K562 (cell line): ENCODE data around the gene UBE2D3. TPM values are rescaled to one million over a fixed set of nuclear protein-coding genes. Genes with fewer than 3 reads are reported as not detected.

Experiments used
- CBX5 ChIP-seq: IDR thresholded peaks from 2 replicates; pipeline ENCODE4 v1.6.1; 2014; ENCODE audit warnings: low read depth, borderline replicate concordance
- EP400 ChIP-seq: fragments of 450-650 bp; IDR thresholded peaks from 2 replicates; pipeline ENCODE4 v1.6.1; 2017; ENCODE audit warnings: antibody characterized with exemption, mild to moderate bottlenecking, moderate library complexity
- FOXK1 ChIP-seq: sonication (generic); formaldehyde crosslinking; IDR thresholded peaks from 2 replicates; pipeline ENCODE4 v1.8.0; 2022; ENCODE audit warnings: missing genetic modification reagents, mild to moderate bottlenecking, borderline replicate concordance
- GABPB1 ChIP-seq: sonication (generic); formaldehyde crosslinking; IDR thresholded peaks from 2 replicates; pipeline ENCODE4 v1.8.0; 2022; ENCODE audit warnings: mild to moderate bottlenecking, missing genetic modification reagents
- HMGN3 ChIP-seq: IDR thresholded peaks from 2 replicates; pipeline ENCODE4 v1.6.1; 2011; ENCODE audit warnings: borderline replicate concordance, low read depth, mild to moderate bottlenecking, mixed read lengths, low read length; ENCODE audit not compliant: insufficient read length; ENCODE audit errors: extremely low read depth
- JUND ChIP-seq, 2 experiments: IDR thresholded peaks; 2 replicates in 1 of 2; 3 replicates in 1 of 2; pipeline ENCODE4 v1.6.1; 2011; ENCODE audit warnings: borderline replicate concordance in 2 of 2, low read depth in 2 of 2, low read length in 2 of 2, improper control_type of control experiment in 1 of 2, missing biosample characterization in 1 of 2, missing genetic modification characterization in 1 of 2, missing genetic modification reagents in 1 of 2
- MTF1 ChIP-seq: fragments of 250-450 bp; sonication (Bioruptor Pico); IDR thresholded peaks from 2 replicates; pipeline ENCODE4 v1.9.0; 2021; ENCODE audit warnings: moderate library complexity, mild to moderate bottlenecking, inconsistent platforms, borderline replicate concordance
- STAT5A ChIP-seq: IDR thresholded peaks from 2 replicates; pipeline ENCODE4 v1.6.1; 2012; ENCODE audit warnings: low read length, inconsistent platforms, borderline replicate concordance
- WHSC1 ChIP-seq: IDR thresholded peaks from one replicate; pipeline ENCODE4 v1.6.1; 2012; ENCODE audit warnings: low read length, control low read depth, inconsistent platforms
- ZBTB1 ChIP-seq: sonication (generic); formaldehyde crosslinking; IDR thresholded peaks from 2 replicates; pipeline ENCODE4 v1.8.1; 2023; ENCODE audit warnings: missing genetic modification reagents, low read depth, mild to moderate bottlenecking, borderline replicate concordance
- ZKSCAN3 ChIP-seq: fragments of 250-450 bp; sonication (Bioruptor Pico); IDR thresholded peaks from 2 replicates; pipeline ENCODE4 v1.4.0; 2020
- ZNF12 ChIP-seq: sonication (generic); formaldehyde crosslinking; IDR thresholded peaks from 2 replicates; pipeline ENCODE4 v1.4.0; 2020; ENCODE audit warnings: mild to moderate bottlenecking, missing genetic modification reagents
- polyA plus RNA-seq, 8 experiments: library from polyadenylated mRNA; depleted of rRNA in 4 of 8; stranded (reverse) in 5 of 8; unstranded in 3 of 8; fragments of >200 nt; fragmentation: Nextera tagmentation in 2 of 8; fragmentation: Illumina TruSeq in 1 of 8; extraction: Ambion mirVana in 2 of 8; extraction: Trizol in 1 of 8; gene quantifications; 2 replicates each; pipeline versions ENCODE4 v1.2.1 to v1.2.3, GENCODE V29; 2011 to 2014; ENCODE audit warnings: inconsistent platforms in 1 of 8, missing spikeins in 1 of 8
- total RNA-seq, 7 experiments: library from RNA; depleted of rRNA in 6 of 7; stranded (reverse); fragments of >200 nt in 6 of 7; fragmentation: Illumina TruSeq in 2 of 7; extraction: Trizol in 2 of 7; gene quantifications; 2 replicates each; pipeline versions ENCODE4 v1.2.1 to v1.2.3, GENCODE V29; 2011 to 2021; ENCODE audit warnings: low replicate concordance in 1 of 7
- TF ChIP-seq, protein P1 (sequence below): fragments of 250-450 bp; sonication (Bioruptor Pico); IDR thresholded peaks from 2 replicates; pipeline ENCODE4 v1.8.0; 2021; ENCODE audit warnings: mild to moderate bottlenecking, moderate library complexity
- TF ChIP-seq, protein P2 (sequence below): fragments of 200-800 bp; sonication (Bioruptor generic); IDR thresholded peaks from 2 replicates; pipeline ENCODE4 v1.6.1; 2017; ENCODE audit warnings: missing genetic modification characterization, missing compliant biosample characterization
- TF ChIP-seq, protein P3 (sequence below), 2 experiments: fragments of 450-650 bp; IDR thresholded peaks; 2 replicates each; pipeline ENCODE4 v1.6.1; 2018; ENCODE audit warnings: mild to moderate bottlenecking in 2 of 2, low read depth in 1 of 2; ENCODE audit not compliant: partially characterized antibody in 2 of 2
- TF ChIP-seq, protein P4 (sequence below): sonication (generic); formaldehyde crosslinking; IDR thresholded peaks from 2 replicates; pipeline ENCODE4 v1.9.0; 2022; ENCODE audit warnings: mild to moderate bottlenecking, missing genetic modification reagents
- TF ChIP-seq, protein P5 (sequence below): sonication (generic); formaldehyde crosslinking; IDR thresholded peaks from 2 replicates; pipeline ENCODE4 v1.8.0; 2022; ENCODE audit warnings: mild to moderate bottlenecking, missing genetic modification reagents

The UBE2D3 gene
- total and polyA plus RNA-seq, 9 of the 15 experiments (the other 6 are each of a cell fraction or from before 2014, with no cell fraction given): 191 to 618 (median 292) TPM

DNA sequence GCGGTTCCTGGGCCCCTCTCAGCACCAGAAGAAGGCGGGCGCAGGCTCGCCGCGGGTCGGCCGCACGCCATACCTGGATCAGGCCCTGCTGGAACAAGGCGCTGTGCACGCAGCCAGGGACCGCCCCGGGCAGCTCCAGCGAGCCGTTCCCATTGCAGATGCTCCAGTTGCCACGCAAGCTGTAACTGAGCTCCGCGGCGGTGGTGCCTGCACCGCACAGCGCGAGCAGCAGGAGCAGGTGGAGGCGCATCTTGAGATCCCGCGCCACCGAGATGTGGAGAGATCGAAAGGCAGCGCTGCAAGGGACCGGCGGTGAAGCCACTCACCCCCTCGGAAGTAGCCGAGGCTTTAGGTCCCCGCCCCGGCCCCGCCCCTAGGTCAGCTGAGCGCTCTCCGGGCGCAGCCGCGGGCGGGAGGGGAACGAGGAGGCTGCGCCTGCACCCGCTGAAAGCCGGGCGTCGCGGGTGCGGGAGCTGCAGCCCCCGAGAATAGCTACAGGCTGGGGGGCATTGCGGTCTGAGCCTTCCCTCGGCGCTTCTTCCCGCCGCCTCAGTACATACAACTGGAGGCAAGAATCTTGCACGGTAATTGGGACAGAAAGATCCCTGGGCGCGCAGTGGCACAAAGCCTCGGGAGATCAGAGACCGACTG lies 66.6 kb downstream of the UBE2D3 start, which contains the start of gene MANBA (continued):
- TF ChIP-seq, protein P1, sequence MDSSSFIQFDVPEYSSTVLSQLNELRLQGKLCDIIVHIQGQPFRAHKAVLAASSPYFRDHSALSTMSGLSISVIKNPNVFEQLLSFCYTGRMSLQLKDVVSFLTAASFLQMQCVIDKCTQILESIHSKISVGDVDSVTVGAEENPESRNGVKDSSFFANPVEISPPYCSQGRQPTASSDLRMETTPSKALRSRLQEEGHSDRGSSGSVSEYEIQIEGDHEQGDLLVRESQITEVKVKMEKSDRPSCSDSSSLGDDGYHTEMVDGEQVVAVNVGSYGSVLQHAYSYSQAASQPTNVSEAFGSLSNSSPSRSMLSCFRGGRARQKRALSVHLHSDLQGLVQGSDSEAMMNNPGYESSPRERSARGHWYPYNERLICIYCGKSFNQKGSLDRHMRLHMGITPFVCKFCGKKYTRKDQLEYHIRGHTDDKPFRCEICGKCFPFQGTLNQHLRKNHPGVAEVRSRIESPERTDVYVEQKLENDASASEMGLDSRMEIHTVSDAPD (CRISPR knock-in tag): no peak
- TF ChIP-seq MTF1 (CRISPR knock-in tag) (no peak), ZKSCAN3 (no peak), GABPB1 (CRISPR knock-in tag) (peak; percentile 83), CBX5 (no peak), EP400 (peak; percentile 64), STAT5A (no peak), ZBTB1 (CRISPR knock-in tag) (peak; percentile 88; the same call in 1 of the 2 replicates), ZNF12 (no peak), WHSC1 (no peak), HMGN3 (peak; percentile 21), JUND (IDR thresholded peaks at IDR 0.05; ENCODE audit: borderline replicate concordance, low read depth, low read length) (peak; percentile 26), JUND (tag; IDR thresholded peaks at IDR 0.05; ENCODE audit: borderline replicate concordance, low read depth, low read length) (no peak), FOXK1 (CRISPR knock-in tag) (no peak)
- TF ChIP-seq, protein P2, sequence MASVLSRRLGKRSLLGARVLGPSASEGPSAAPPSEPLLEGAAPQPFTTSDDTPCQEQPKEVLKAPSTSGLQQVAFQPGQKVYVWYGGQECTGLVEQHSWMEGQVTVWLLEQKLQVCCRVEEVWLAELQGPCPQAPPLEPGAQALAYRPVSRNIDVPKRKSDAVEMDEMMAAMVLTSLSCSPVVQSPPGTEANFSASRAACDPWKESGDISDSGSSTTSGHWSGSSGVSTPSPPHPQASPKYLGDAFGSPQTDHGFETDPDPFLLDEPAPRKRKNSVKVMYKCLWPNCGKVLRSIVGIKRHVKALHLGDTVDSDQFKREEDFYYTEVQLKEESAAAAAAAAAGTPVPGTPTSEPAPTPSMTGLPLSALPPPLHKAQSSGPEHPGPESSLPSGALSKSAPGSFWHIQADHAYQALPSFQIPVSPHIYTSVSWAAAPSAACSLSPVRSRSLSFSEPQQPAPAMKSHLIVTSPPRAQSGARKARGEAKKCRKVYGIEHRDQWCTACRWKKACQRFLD: no peak
- TF ChIP-seq, protein P3, sequence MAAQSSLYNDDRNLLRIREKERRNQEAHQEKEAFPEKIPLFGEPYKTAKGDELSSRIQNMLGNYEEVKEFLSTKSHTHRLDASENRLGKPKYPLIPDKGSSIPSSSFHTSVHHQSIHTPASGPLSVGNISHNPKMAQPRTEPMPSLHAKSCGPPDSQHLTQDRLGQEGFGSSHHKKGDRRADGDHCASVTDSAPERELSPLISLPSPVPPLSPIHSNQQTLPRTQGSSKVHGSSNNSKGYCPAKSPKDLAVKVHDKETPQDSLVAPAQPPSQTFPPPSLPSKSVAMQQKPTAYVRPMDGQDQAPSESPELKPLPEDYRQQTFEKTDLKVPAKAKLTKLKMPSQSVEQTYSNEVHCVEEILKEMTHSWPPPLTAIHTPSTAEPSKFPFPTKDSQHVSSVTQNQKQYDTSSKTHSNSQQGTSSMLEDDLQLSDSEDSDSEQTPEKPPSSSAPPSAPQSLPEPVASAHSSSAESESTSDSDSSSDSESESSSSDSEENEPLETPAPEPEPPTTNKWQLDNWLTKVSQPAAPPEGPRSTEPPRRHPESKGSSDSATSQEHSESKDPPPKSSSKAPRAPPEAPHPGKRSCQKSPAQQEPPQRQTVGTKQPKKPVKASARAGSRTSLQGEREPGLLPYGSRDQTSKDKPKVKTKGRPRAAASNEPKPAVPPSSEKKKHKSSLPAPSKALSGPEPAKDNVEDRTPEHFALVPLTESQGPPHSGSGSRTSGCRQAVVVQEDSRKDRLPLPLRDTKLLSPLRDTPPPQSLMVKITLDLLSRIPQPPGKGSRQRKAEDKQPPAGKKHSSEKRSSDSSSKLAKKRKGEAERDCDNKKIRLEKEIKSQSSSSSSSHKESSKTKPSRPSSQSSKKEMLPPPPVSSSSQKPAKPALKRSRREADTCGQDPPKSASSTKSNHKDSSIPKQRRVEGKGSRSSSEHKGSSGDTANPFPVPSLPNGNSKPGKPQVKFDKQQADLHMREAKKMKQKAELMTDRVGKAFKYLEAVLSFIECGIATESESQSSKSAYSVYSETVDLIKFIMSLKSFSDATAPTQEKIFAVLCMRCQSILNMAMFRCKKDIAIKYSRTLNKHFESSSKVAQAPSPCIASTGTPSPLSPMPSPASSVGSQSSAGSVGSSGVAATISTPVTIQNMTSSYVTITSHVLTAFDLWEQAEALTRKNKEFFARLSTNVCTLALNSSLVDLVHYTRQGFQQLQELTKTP (IDR thresholded peaks at IDR 0.05; ENCODE audit: low read depth in 1 of 2, partially characterized antibody in 2 of 2): no peak
- TF ChIP-seq, protein P4, sequence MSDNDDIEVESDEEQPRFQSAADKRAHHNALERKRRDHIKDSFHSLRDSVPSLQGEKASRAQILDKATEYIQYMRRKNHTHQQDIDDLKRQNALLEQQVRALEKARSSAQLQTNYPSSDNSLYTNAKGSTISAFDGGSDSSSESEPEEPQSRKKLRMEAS (CRISPR knock-in tag): peak; percentile 81
- TF ChIP-seq, protein P5, sequence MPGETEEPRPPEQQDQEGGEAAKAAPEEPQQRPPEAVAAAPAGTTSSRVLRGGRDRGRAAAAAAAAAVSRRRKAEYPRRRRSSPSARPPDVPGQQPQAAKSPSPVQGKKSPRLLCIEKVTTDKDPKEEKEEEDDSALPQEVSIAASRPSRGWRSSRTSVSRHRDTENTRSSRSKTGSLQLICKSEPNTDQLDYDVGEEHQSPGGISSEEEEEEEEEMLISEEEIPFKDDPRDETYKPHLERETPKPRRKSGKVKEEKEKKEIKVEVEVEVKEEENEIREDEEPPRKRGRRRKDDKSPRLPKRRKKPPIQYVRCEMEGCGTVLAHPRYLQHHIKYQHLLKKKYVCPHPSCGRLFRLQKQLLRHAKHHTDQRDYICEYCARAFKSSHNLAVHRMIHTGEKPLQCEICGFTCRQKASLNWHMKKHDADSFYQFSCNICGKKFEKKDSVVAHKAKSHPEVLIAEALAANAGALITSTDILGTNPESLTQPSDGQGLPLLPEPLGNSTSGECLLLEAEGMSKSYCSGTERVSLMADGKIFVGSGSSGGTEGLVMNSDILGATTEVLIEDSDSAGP (CRISPR knock-in tag): no peak
